Stimulated activated CD4-positive, alpha-beta T cell treated with anti-CD3 and anti-CD28 coated beads, Interleukin-4, amount 100 ng/mL, for 4 hours (primary cell): ENCODE results near the gene KIF17.
A peak's percentile ranks its signal among the peaks of the same experiment; 100 is the strongest.

ENCODE experiments used
- DNase-seq, 2 experiments: peaks; one replicate each; pipeline ENCODE4 v3.0.0-alpha.2; 2020

Gene KIF17

DNA sequence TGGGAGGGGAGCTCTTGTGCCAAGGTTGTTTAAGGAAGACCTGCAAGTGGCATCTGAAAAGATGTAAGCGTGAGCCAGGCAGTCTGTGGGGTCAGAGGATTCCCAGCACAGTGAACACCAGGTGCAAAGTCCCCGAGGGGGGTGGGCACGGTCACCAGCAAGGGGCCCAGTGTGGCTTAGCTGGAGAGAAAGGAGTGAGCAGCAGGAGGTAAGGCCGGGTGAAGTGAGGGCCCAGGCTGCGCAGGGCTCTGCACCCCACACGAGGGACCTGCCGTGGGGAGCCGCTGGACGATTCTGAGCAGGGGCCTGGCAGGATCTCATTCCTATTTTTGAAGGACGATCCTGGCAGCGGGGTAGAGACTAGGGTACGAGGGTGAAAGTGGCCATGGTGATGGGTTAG lies 60.8 kb downstream of the KIF17 start:
- no peak for DNase-seq

DNA sequence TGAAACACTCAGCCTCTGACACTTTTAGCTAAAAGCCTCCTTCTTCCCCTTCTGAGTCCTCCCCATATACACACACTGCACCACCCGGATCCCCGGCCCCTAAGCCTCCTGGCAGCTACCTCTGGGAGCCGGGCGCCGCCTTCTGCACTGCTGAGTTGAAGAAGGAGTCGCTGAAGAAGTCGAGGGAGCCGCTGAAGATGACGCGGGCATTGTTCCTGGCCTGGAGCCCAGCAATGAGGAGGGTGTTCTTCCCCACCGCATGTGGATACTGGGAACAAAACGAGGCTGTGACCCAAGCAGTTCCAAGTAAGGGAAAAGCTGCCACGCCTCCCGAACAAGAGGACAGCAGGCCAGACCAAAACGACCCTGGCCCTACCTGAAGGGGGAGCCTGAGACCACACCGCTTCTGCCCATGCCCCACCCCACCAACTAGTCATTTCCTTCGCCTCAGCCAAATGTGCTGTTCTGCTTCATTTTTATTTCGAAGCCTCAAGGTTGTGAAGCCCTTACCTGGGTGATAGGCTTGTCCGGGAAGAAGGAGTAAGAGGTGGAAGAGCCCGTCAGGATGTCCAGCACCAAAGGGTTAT lies 63.6 kb downstream of the KIF17 start:
- no peak for DNase-seq

DNA sequence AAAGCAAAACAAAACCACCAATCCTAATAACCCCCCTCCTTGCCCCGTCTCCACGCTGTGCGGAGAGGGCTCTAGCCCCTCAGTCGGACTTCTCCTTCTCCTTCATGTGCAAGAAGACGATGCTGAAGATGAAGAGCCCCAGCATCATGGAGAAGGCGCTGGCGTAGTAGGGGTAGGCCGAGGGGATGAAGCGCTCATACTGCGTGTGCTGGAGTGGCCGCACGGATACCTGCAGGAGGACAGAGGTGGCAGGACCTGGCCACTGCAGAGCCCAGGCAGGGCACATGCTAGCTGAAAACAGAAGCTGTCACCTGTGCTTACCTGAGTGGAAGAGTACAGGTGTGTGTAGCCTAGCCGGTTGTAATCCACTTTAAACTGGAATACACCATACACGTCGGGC lies 65.5 kb downstream of the KIF17 start:
- no peak for DNase-seq

DNA sequence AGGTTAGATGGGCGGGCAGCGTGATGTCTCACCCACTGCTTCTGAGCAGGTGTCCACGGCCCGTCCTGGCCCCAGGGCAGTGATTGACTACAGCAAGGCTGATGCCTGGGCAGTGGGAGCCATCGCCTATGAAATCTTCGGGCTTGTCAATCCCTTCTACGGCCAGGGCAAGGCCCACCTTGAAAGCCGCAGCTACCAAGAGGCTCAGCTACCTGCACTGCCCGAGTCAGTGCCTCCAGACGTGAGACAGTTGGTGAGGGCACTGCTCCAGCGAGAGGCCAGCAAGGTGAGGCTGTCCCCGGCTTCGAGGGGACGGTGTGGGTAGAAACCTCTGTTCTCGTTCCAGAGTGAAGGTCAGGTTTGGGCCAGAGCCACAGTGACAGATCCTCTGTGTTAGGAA lies 68.9 kb downstream of the KIF17 start:
- DNase-seq, result no peak

DNA sequence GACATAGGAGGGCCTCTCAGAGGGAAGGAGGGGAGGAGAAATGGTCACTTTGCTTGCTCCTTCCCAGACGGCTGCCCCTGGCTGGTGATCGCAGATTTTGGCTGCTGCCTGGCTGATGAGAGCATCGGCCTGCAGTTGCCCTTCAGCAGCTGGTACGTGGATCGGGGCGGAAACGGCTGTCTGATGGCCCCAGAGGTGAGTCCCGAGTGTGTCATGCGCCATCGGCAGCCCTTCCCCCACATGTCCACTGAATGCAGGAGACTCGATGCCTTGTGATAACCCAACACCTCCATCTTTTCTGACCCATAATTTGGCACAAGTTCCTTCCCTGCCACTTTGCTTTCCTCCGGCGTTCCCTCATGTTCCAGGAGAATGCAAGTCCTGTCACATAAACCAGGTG lies 69.4 kb downstream of the KIF17 start:
- DNase-seq, result no peak

DNA sequence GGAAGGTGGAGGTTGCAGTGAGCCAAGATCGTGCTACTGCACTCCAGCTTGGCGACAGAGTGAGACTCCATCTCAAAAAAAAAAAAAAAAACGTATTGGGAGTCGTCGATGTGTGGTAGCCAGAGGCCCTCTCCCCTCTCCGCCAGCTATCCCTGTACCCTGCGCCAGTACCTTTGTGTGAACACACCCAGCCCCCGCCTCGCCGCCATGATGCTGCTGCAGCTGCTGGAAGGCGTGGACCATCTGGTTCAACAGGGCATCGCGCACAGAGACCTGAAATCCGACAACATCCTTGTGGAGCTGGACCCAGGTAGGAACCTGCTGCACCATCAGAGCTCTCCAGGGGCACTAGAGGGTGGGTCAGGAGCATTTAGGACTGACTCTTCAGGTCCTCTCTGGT lies 72.4 kb downstream of the KIF17 start:
- no peak for DNase-seq

DNA sequence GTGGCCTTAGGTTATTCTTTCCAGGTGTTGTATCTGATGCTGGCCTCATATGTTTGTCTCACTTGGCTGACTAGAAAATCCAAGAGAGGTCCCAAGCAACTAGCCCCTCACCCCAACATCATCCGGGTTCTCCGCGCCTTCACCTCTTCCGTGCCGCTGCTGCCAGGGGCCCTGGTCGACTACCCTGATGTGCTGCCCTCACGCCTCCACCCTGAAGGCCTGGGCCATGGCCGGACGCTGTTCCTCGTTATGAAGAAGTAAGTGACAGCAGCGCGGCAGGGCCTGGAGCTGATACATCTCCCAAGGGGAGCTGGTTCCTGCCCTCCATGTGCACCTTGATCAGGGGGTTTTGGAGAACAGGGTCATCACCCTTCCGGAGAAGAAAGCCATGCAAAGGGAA lies 73.4 kb downstream of the KIF17 start:
- DNase-seq, result no peak

DNA sequence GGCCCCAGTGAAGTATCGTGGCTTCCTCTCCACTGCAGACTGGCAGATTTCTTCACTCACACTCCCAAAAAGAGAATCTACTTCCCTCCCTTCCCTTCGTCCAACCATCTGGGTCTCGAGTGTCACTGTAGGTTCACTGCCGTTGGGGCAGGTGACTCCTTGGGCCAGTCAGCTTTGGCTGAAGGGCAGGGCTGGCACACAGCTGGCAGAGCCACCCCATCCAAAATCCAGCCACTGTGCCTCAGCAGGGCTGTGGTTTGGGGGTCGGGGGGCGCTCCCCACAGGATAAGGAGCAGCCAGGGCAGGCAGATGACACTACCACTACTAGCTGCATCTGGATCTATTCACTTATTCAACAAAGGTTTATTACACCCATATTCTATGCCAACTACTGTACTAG lies 74.7 kb downstream of the KIF17 start:
- no peak for DNase-seq

DNA sequence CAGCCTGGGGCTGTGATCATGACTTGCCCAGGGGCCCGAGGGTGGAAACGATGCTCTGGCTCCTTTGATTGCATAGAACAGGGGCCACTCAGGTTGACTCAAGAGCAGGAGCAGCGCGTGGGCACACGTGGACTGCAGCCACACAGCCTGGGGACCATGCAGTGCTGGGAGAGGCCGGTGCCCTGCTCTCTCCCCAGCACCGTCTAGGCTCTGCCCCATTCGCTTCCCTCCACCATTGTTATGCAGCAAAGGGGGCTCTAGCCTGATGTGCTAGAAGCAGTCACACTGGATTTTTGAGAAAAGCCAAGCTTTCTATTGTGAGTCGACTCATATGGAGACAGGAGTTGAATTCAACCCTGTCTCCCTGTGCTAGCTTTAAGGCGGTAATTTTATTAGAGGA lies 75.8 kb downstream of the KIF17 start:
- DNase-seq, result no peak

DNA sequence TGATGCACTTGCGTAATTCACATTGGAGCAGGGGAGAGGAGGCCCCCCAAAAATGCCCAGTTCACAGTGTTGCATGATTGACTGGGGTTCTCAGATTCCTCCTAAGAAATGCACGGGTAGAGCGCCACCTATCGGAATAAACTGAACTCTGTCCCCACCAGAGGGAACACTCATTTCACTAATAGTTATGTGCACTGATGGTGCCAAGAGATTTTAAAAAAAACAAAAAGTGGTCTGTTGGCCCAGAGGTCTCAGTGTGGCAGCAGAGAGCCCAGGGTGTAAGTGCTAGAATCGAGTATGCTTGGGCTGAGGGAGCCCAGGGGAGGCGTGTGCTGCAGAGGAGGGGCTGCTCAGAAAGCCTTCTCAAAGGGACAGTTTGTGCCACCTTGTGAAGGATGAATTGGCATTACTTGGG lies 77.6 kb downstream of the KIF17 start:
- peak; percentile 37 to 39 for DNase-seq

DNA sequence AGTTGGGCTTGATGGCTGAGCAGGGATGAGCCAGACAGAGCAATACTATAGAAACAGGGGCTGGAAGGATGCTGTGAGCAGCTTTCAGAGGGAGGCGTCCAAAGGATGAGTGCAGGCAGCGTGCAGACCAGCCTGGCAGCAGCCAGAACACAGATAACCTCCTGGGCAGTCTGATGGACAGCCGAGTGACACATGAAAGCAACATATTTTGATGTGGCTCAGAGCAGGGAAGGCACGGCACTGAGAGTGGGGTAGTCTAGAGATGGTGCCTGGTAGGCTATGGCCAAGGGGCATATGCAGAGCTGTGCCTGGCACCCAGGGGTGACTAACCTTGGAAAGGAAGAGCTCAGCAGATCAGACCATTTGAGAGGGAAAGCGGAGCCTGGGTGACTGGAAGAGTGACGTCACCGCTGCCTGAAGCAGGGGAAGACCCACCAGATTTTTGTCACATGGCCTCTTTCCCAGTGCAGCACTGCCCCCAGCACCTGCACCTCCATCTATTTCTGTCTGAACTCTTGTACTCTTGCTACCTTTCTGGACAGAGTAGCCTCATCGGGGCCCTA lies 80.9 kb downstream of the KIF17 start:
- DNase-seq, result no peak

DNA sequence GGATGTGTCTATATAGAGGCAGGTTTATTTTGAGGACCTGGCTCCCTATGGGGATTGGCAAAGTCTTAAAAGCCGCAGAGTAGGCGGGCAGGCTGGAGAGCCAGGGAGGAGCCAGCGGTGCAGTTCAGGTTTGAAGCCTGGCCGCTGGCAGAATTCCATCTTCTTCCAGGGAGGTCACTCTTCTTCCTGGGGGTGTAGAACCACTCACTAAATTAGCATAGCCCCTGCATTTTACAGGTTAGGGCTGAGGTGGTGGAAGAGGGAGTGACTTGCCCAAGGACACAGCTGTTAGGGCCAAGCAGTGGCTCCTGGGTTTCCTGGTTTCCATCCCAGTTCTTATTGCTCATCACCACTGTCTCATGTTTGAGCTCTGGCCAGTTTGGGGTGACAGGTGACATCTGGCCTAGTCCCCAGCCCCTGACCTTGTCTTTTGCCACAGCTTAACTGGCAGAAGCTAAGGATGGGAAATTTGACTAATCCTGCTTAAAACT lies 83.2 kb downstream of the KIF17 start:
- no peak for DNase-seq

DNA sequence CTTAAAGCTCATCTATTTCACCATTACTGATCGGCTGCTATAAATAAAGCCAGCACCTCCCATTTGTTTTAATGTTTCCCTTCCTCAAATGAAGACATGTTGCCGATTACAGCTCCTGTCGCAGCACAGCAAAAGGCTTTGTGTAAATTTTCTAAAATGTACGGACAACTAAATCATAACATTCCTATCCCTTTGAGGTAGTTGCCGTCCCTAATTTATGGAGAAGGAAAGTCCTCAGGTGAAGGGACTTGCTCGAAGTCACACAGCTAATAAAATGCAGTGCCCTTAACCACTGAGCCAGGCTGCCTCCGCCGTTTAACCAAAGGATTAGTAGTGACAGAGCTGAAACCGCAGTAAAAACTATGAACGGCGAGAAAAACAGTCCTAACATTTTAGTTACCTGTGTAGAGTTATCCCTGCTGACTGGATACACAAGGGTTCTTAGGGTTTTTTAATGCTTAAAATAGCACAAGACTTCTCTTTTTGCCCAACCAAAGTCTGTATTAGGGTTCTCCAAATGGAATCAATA lies 83.7 kb downstream of the KIF17 start:
- DNase-seq, result no peak

DNA sequence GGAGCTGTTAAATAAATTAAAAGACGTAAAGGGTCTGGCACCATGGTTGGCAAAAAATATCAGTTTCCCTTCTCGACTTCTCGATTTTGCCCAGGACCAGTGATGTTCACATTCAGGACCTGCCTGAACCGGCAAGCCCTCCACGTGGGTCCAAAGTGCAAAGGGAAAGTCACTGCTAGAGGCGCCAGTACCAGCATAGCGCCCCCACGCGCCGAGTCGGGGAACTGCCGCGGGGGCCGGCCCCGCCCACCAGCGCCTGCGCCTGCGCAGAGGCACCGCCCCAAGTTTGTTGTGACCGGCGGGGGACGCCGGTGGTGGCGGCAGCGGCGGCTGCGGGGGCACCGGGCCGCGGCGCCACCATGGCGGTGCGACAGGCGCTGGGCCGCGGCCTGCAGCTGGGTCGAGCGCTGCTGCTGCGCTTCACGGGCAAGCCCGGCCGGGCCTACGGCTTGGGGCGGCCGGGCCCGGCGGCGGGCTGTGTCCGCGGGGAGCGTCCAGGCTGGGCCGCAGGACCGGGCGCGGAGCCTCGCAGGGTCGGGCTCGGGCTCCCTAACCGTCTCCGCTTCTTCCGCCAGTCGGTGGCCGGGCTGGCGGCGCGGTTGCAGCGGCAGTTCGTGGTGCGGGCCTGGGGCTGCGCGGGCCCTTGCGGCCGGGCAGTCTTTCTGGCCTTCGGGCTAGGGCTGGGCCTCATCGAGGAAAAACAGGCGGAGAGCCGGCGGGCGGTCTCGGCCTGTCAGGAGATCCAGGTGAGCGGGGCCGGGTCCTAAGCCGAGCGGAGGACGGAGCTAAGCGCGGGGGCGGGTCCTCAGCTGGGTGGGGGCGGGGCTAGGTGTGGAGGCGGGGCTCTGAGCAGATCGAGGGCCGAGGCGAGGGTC lies 84.4 kb downstream of the KIF17 start, which contains the start of gene PINK1:
PINK1 (plus strand) TSS at position 269 of the 875 bp plus-strand sequence; CDS start at position 360, 91 bp downstream.
- DNase-seq, result peak; percentile 76 to 81

DNA sequence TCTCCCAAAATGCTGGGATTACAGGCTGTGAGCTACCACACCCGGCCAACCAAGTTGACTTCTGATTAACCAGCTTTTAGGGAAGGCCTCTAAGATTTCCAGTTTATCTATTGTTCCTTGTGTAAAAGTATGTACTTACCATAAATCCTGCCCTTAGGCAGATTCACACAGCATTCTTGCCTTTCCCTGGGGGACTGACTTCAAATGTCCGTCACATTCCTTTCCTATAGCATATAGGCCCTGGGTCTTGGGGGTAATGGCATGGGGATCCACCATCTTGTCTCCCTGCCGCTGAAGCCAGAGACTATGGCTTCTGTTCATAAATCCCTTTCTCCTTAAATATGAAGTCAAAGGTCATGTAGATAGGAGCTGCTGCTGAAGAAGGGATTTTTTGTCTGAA lies 85.4 kb downstream of the KIF17 start:
- DNase-seq, result no peak

DNA sequence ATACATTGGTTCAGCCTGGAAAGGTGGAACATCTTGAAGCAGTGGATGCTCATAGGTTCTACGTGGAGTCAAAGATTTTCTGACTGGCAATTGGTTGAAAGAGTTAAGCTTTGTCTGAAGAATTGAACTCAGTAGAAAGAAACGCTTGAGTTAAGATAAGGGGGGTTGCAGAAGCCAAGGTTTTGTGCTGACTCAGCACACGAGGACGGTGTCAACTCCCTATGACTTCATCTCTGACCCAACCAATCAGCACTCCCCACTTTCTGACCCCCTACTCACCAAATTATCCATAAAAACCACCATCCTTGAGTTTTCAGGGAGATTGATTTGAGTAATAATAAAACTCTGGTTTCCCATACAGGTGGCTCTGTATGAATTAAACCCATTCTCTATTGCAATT lies 87.1 kb downstream of the KIF17 start:
- no peak for DNase-seq

DNA sequence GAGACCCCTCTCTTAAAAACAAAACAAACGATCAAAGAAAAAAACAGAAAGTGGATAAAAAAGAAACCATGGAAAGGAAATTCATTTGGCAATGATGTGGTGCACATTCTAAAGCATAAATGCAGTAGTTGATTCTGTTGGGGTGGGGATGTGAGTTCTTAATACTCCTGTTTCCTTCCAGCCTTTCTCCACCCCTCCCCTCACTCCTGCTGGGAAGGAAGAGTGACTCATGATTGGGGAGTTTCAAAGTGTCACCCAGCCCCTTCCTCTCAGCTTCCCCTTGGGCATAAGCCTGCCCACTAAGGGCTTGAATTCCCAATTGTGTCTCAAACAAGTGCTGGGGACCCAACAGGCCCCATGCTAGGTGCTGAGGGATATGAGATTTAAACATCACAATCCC lies 91.3 kb downstream of the KIF17 start:
- DNase-seq, result no peak

DNA sequence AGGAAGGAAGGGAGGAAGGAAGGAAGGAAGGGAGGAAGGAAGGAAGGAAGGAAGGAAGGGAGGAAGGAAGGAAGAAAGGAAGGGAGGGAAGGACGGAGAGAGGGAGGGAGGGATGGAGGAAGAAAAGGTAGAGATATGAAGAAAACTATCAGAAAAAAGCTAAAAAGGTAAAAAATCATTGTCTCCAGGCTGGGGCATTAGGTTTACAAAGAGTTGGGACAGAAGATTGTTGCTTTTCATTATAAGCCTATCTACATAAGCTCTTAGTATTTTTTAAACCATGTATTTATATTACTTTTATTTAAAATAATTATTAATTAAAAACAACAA lies 91.7 kb downstream of the KIF17 start:
- no peak for DNase-seq

DNA sequence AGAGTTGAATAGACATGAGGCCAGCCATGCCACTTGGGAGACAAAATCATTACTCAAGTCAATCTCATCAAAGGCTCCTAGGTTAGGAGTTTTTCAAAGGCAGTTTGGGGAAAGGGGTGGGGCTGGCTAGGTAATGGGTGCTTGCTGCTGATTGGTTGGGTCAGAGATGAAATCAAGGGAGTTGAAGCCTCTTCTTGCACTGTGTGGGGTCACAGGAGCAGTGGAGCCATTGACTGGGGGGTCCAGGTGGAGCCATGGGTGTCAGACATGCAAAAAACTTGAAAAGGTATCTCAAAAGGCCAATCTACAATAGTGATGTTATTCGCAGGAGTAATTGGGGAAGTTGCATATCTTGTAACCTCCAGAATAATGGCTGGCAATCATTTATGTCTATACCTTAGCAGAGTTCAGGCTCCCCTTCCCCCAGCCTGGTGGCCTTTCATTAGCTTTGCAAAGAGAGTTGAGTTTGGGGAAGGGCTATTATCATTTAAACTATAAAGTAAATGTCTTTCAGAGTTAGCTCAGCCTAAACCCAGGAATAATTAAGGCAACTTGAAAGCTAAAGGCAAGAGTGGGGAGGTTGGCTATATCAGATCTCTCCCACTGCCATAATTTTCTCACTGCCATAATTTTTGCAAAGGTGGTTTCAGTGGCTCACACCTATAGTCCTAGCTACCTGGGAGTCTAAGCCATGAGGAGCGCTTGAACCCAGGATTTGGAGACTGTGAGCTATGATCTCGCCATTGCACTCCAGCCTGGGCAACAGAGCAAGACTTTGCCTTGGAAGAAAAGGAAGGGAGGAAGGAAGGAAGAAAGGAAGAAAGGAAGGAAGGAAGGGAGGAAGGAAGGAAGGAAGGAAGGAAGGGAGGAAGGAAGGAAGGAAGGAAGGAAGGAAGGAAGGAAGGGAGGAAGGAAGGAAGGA lies 92.4 kb downstream of the KIF17 start:
- no peak for DNase-seq

DNA sequence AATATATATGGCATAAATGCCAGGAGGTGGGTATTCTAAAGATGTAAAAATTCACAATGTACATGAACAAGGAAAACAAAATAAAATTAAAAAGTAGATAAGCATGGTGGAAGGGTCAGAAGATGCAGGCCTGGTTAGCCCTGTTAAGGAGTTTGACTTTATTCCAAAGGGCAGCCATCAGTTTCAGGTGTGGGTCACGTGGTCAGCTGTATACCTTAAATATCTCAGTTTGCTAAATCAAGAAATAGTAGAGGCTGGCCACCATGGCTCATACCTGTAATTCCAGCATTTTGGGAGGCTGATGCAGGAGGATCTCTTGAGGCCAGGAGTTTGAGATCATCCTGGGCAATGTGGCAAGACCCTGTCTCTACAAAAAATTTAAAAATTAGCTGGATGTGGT lies 93.1 kb downstream of the KIF17 start:
- no peak for DNase-seq

DNA sequence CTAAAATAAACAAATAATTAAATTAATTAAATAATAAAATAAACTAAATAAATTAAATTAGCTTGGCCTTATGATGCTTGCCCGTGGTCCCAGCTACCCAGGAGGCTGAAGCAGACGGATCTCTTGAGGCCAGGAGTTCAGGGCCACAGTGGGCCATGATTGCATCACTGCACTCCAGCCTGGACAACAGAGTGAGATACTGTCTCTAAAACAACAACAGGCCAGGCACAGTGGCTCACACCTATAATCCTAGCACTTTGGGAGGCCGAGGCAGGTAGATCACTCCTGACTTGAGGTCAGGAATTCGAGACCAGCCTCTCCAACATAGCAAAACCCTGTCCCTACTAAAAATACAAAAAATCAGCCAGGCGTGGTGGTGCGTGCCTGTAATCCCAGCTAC lies 96.8 kb downstream of the KIF17 start:
- DNase-seq, result no peak

DNA sequence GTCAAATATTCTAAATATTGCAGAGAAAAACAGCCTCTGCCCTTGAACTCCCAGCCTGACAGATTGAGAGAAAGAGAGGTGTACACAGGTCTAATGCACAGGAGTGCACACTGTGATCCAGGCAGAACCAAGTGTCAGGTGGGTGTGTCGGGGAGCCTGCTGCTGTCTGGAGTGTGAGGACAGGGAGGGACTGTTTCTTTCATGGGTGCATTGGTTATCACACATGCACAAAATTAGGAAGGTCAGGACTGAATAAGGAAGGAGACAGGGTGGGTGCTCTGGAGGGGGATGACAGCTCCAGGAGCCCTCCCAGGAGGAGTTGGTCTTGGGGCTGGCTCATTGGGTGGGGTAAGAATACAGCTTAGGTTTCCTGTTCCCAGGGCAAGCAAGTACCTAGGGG lies 97.8 kb downstream of the KIF17 start:
- no peak for DNase-seq

DNA sequence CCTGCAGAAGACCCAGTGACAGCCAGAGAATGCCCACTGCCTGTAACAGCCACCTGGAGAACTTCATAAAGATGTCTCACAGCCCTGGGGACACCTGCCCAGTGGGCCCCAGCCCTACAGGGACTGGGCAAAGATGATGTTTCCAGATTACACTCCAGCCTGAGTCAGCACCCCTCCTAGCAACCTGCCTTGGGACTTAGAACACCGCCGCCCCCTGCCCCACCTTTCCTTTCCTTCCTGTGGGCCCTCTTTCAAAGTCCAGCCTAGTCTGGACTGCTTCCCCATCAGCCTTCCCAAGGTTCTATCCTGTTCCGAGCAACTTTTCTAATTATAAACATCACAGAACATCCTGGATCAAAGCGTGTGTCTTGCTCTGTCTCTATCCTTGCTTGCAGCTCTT lies 99.3 kb downstream of the KIF17 start:
- DNase-seq, result no peak
